ENCODE results near the gene PFKFB3. TPM values are rescaled to one million over a fixed set of nuclear protein-coding genes. Genes with fewer than 3 reads are reported as not detected.
"Not testable (repeated sequence)": the region's sequence is repeated elsewhere in the genome, so short reads cannot be mapped to it uniquely, and the experiment has no call there.

PFKFB3 gene
- total and polyA plus RNA-seq, 2 experiments from 2014 or later: 21.6 to 26.2 TPM

- no peaks in the 10 kb centered on the region for H3K36me3 ChIP-seq (replicated peaks; ENCODE audit: insufficient read depth, low read depth)
Observed at GRCh38 chr10:6283655-6284054, 80.9 kb downstream of the PFKFB3 start.

GRCh38 chr10:6290621-6291020 lies 87.9 kb downstream of the PFKFB3 start:
- not testable (repeated sequence) for H2AFZ ChIP-seq; H3K4me3 ChIP-seq; H3K36me3 ChIP-seq (replicated peaks; ENCODE audit: insufficient read depth, low read depth); H3K4me2 ChIP-seq; H3K27ac ChIP-seq; DNase-seq (ENCODE audit: low spot score); H3K4me1 ChIP-seq (ENCODE audit: insufficient read depth); H4K20me1 ChIP-seq (ENCODE audit: insufficient read depth, poor library complexity, severe bottlenecking); H3K9me3 ChIP-seq (ENCODE audit: low read depth); H3K27me3 ChIP-seq; H3K79me2 ChIP-seq; H3K9me2 ChIP-seq (replicated peaks; ENCODE audit: insufficient read depth)
- 80% methylated on average over 3 of the region's 3 CpGs for WGBS (ENCODE audit: low lambda C conversion rate, missing lambda C conversion rate)

More at GRCh38 chr10:6283655-6284054, 80.9 kb downstream of the PFKFB3 start:
- no peak for DNase-seq (ENCODE audit: low spot score)
- Histone ChIP-seq H3K27me3 (no peaks in the 10 kb centered on the region), H3K27ac (no peak overlapping the region), H3K4me2 (no peak overlapping the region), H2AFZ (no peak overlapping the region), H3K4me1 (ENCODE audit: insufficient read depth) (peaks cover 16% of the 10 kb centered on the region), H3K9me2 (replicated peaks; ENCODE audit: insufficient read depth) (no peaks in the 10 kb centered on the region), H4K20me1 (ENCODE audit: insufficient read depth, poor library complexity, severe bottlenecking) (no peaks in the 10 kb centered on the region), H3K79me2 (no peaks in the 10 kb centered on the region), H3K9me3 (ENCODE audit: low read depth) (no peaks in the 10 kb centered on the region), H3K4me3 (no peak overlapping the region)
- WGBS (ENCODE audit: low lambda C conversion rate, missing lambda C conversion rate): 96% methylated on average over 8 of the region's 8 CpGs
- TF ChIP-seq CTCF (IDR thresholded peaks at IDR 0.05; ENCODE audit: poor library complexity) (no peak), EZH2 (IDR thresholded peaks at IDR 0.05; ENCODE audit: borderline replicate concordance) (no peak), EZH2phosphoT487 (IDR thresholded peaks at IDR 0.05; ENCODE audit: low read depth, severe bottlenecking, unreplicated experiment) (no peak)

- DNase-seq (ENCODE audit: low spot score): no peak
- Histone ChIP-seq H4K20me1 (ENCODE audit: insufficient read depth, poor library complexity, severe bottlenecking) (no peaks in the 10 kb centered on the region), H3K36me3 (replicated peaks; ENCODE audit: insufficient read depth, low read depth) (no peaks in the 10 kb centered on the region), H2AFZ (peak overlapping the region; percentile 8), H3K79me2 (no peaks in the 10 kb centered on the region), H3K4me1 (ENCODE audit: insufficient read depth) (peaks cover 13% of the 10 kb centered on the region), H3K27me3 (no peaks in the 10 kb centered on the region), H3K9me3 (ENCODE audit: low read depth) (no peaks in the 10 kb centered on the region), H3K27ac (peak overlapping the region; percentile 14), H3K9me2 (replicated peaks; ENCODE audit: insufficient read depth) (no peaks in the 10 kb centered on the region), H3K4me2 (no peak overlapping the region), H3K4me3 (no peak overlapping the region)
- TF ChIP-seq CTCF (IDR thresholded peaks at IDR 0.05; ENCODE audit: poor library complexity) (no peak), EZH2 (IDR thresholded peaks at IDR 0.05; ENCODE audit: borderline replicate concordance) (no peak), EZH2phosphoT487 (IDR thresholded peaks at IDR 0.05; ENCODE audit: low read depth, severe bottlenecking, unreplicated experiment) (no peak)
- 36% methylated on average over 7 of the region's 7 CpGs for WGBS (ENCODE audit: low lambda C conversion rate, missing lambda C conversion rate)
Observed at GRCh38 chr10:6292741-6293151, 90.0 kb downstream of the PFKFB3 start.

- H3K27ac ChIP-seq: peak overlapping the region; percentile 52
Observed at GRCh38 chr10:6296425-6296824, 93.7 kb downstream of the PFKFB3 start.

More at GRCh38 chr10:6296425-6296824, 93.7 kb downstream of the PFKFB3 start:
- H3K9me2 ChIP-seq (replicated peaks; ENCODE audit: insufficient read depth); H3K27me3 ChIP-seq; H3K9me3 ChIP-seq (ENCODE audit: low read depth); H2AFZ ChIP-seq; H3K4me2 ChIP-seq; H4K20me1 ChIP-seq (ENCODE audit: insufficient read depth, poor library complexity, severe bottlenecking); H3K4me3 ChIP-seq; H3K79me2 ChIP-seq; DNase-seq (ENCODE audit: low spot score); H3K36me3 ChIP-seq (replicated peaks; ENCODE audit: insufficient read depth, low read depth): not testable (repeated sequence)
- peaks cover 39% of the 10 kb centered on the region for H3K4me1 ChIP-seq (ENCODE audit: insufficient read depth)
- 88% methylated on average over 4 of the region's 4 CpGs for WGBS (ENCODE audit: low lambda C conversion rate, missing lambda C conversion rate)
